ENCODE measurements around the gene NAA80.

GRCh38 chr3:50299638-50299928, 378 bp upstream of the NAA80 start:
- no peak for TF ChIP-seq ZFP30 (CRISPR knock-in tag; IDR thresholded peaks at IDR 0.05)
- TF ChIP-seq, protein P1, sequence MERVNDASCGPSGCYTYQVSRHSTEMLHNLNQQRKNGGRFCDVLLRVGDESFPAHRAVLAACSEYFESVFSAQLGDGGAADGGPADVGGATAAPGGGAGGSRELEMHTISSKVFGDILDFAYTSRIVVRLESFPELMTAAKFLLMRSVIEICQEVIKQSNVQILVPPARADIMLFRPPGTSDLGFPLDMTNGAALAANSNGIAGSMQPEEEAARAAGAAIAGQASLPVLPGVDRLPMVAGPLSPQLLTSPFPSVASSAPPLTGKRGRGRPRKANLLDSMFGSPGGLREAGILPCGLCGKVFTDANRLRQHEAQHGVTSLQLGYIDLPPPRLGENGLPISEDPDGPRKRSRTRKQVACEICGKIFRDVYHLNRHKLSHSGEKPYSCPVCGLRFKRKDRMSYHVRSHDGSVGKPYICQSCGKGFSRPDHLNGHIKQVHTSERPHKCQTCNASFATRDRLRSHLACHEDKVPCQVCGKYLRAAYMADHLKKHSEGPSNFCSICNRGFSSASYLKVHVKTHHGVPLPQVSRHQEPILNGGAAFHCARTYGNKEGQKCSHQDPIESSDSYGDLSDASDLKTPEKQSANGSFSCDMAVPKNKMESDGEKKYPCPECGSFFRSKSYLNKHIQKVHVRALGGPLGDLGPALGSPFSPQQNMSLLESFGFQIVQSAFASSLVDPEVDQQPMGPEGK (CRISPR knock-in tag; IDR thresholded peaks at IDR 0.05; ENCODE audit: borderline replicate concordance), result no peak
- no peak for TF ChIP-seq CSDC2 (CRISPR knock-in tag; IDR thresholded peaks at IDR 0.05)
- no peak for TF ChIP-seq ZNF70 (CRISPR knock-in tag; IDR thresholded peaks at IDR 0.05)
- TF ChIP-seq BACH2 (CRISPR knock-in tag; IDR thresholded peaks at IDR 0.05; ENCODE audit: borderline replicate concordance), result no peak
- no peak for TF ChIP-seq CREB5 (CRISPR knock-in tag; IDR thresholded peaks at IDR 0.05; ENCODE audit: low read depth)
- no peak for TF ChIP-seq OSR1 (CRISPR knock-in tag; IDR thresholded peaks at IDR 0.05)

Measured in SK-N-SH treated with all-trans-retinoic acid at 6 μM for 48 hours (cell line).